PFSK-1 (cell line): ENCODE measurements around the gene SAG.

Experiments
- FOXP2 ChIP-seq: optimal IDR thresholded peaks from 2 replicates; pipeline ENCODE3; 2011; ENCODE audit warnings: borderline replicate concordance, control low read depth, inconsistent platforms; ENCODE audit not compliant: insufficient read depth; ENCODE audit errors: extremely low read length, extremely low read depth
- POLR2AphosphoS5 ChIP-seq: IDR thresholded peaks from 2 replicates; pipeline ENCODE4 v1.6.1; 2012; ENCODE audit warnings: low read depth, mild to moderate bottlenecking, control low read depth, low read length, moderate library complexity
- SIN3A ChIP-seq: IDR thresholded peaks from 2 replicates; pipeline ENCODE4 v1.6.1; 2012; ENCODE audit warnings: mild to moderate bottlenecking, low read length, moderate library complexity, borderline replicate concordance; ENCODE audit not compliant: insufficient read depth
- TAF1 ChIP-seq: IDR thresholded peaks from 2 replicates; pipeline ENCODE4 v1.6.1; 2012; ENCODE audit warnings: low read length, control low read depth, borderline replicate concordance; ENCODE audit not compliant: insufficient read depth
- TF ChIP-seq, protein P1 (sequence below), 2 experiments: IDR thresholded peaks; 2 replicates each; pipeline versions ENCODE4 v1.6.1 to v1.8.0; 2011 to 2012; ENCODE audit warnings: low read depth in 2 of 2, low read length in 2 of 2, control low read depth in 1 of 2, inconsistent platforms in 1 of 2, mild to moderate bottlenecking in 1 of 2, moderate library complexity in 1 of 2; ENCODE audit not compliant: insufficient read depth in 1 of 2

SAG gene

DNA sequence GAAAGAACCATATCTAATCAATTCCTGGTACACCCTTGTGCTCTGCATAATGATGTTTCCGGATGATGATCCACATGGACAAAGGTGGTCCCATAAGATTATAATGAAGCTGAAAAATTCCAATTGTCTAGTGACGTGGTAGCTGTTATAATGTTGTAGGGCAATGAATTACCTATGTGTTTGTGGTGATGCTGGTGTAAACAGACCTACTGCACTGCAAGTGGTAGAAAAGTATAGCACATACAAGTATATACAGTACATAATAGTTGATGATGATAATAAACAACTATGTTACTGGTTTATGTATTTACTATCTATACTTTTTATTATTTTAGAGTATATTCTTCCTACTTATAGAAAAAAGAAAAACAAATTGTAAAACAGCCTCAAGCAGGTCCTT lies 55.1 kb downstream of the SAG start:
- no peak for TF ChIP-seq FOXP2
- TF ChIP-seq TAF1 = no peak
- TF ChIP-seq, protein P1, sequence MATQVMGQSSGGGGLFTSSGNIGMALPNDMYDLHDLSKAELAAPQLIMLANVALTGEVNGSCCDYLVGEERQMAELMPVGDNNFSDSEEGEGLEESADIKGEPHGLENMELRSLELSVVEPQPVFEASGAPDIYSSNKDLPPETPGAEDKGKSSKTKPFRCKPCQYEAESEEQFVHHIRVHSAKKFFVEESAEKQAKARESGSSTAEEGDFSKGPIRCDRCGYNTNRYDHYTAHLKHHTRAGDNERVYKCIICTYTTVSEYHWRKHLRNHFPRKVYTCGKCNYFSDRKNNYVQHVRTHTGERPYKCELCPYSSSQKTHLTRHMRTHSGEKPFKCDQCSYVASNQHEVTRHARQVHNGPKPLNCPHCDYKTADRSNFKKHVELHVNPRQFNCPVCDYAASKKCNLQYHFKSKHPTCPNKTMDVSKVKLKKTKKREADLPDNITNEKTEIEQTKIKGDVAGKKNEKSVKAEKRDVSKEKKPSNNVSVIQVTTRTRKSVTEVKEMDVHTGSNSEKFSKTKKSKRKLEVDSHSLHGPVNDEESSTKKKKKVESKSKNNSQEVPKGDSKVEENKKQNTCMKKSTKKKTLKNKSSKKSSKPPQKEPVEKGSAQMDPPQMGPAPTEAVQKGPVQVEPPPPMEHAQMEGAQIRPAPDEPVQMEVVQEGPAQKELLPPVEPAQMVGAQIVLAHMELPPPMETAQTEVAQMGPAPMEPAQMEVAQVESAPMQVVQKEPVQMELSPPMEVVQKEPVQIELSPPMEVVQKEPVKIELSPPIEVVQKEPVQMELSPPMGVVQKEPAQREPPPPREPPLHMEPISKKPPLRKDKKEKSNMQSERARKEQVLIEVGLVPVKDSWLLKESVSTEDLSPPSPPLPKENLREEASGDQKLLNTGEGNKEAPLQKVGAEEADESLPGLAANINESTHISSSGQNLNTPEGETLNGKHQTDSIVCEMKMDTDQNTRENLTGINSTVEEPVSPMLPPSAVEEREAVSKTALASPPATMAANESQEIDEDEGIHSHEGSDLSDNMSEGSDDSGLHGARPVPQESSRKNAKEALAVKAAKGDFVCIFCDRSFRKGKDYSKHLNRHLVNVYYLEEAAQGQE (IDR thresholded peaks at IDR 0.05; ENCODE audit: insufficient read depth in 1 of 2, low read depth in 2 of 2, low read length in 2 of 2) = no peak
- TF ChIP-seq SIN3A = no peak
- TF ChIP-seq POLR2AphosphoS5 = no peak

DNA sequence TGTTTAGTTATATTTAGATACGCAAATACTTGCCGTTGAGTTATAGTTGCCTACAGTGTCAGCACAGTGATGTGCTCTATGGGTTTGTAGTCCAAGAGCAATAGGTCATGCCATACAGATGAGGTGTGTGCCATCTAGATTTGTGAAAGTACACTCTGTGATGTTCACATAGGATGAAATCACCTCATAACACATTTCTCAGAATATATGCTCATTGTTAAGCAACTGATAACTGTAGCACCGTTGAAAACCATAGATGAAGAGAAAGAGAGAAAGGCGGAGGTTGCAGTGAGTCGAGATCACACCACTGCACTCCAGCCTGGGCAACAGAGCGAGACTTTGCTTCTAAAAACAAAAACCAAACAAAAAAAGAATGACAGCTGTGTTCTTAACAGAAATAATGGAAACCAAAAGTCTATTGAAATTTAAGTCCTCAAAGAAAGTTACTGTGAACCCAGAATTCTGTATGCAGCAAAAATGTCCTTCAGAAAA lies 56.2 kb downstream of the SAG start:
- TF ChIP-seq FOXP2 = no peak
- no peak for TF ChIP-seq POLR2AphosphoS5
- no peak for TF ChIP-seq SIN3A
- TF ChIP-seq, protein P1 (IDR thresholded peaks at IDR 0.05; ENCODE audit: insufficient read depth in 1 of 2, low read depth in 2 of 2, low read length in 2 of 2) = no peak
- no peak for TF ChIP-seq TAF1

DNA sequence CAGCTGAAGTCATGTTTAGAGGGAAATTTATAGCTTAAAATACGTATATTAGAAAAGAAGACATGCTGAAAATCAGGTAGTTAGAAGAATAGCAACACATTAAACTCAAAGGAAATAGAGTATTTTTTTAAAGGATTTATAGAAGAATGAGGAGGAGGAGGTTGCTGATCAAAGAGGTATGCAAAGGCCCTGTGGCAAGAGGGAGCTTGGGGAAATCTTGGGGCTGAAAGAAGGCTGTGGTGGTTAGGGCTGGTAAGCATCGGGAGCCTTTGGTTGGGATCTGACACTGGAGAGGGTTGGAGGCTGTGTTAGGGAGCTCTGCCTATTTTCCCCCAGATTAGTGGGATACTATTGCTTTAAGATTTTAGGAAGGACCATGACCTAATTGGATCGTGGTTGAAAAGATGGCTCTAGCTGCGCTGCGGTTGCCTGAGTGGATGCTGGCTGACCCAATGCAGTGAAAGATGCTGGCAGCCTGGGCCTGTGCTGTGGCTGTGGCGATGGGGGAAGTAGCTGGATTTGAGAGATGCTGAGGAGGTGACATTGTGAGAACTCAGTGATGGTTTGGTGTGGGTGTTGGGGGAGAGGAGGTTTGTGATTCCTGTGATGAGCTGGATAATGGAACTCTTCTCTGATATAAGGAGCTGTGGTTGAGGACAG lies 58.4 kb downstream of the SAG start:
- TF ChIP-seq TAF1 = no peak
- TF ChIP-seq, protein P1 (IDR thresholded peaks at IDR 0.05; ENCODE audit: insufficient read depth in 1 of 2, low read depth in 2 of 2, low read length in 2 of 2) = no peak
- no peak for TF ChIP-seq SIN3A
- no peak for TF ChIP-seq POLR2AphosphoS5
- TF ChIP-seq FOXP2 = no peak

DNA sequence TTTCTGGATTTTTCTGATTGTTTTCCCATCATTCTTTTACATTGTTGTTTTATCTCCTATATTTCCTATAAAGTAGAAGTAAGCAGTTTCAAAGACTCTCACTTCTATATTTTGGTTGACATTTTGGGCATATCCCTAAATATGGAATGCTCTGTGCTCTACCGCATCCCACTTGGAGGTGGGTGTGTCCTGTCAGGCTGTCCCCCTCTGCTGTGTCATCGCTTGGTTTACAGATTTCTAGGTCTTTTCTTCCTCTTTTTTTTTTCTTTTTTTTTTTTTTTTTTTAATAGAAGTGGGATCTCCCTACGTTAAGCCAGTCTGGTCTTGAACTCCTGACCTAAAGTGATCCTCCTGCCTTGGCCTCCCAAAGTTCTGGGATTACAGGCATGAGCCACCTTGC lies 60.0 kb downstream of the SAG start:
- TF ChIP-seq POLR2AphosphoS5 (no peak), SIN3A (no peak), FOXP2 (no peak), TAF1 (no peak)
- TF ChIP-seq, protein P1 (IDR thresholded peaks at IDR 0.05; ENCODE audit: insufficient read depth in 1 of 2, low read depth in 2 of 2, low read length in 2 of 2) = no peak

DNA sequence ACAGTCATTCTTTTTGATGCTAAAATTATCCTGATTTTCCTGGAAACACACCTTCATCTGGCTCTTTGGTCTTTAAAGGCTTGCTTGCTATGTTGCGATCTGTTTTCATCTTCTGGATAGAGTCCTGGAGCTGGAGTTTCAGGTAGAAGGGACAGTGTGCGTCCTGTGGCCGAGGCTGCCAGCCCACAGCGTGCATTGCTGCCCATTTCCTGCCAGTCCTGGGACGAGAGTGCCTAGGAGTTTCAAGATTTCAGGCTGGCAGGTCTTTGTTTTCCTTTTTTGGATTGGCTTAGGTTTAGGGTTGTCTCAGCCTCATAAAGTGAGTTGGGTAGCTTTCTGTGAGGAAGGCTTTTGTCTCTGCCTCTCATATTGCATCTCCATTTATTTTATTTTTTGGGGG lies 61.1 kb downstream of the SAG start:
- no peak for TF ChIP-seq TAF1
- TF ChIP-seq, protein P1 (IDR thresholded peaks at IDR 0.05; ENCODE audit: insufficient read depth in 1 of 2, low read depth in 2 of 2, low read length in 2 of 2) = no peak
- TF ChIP-seq SIN3A = no peak
- no peak for TF ChIP-seq FOXP2
- no peak for TF ChIP-seq POLR2AphosphoS5
